Measurements from ENCODE around the gene ALKBH4.

DNA sequence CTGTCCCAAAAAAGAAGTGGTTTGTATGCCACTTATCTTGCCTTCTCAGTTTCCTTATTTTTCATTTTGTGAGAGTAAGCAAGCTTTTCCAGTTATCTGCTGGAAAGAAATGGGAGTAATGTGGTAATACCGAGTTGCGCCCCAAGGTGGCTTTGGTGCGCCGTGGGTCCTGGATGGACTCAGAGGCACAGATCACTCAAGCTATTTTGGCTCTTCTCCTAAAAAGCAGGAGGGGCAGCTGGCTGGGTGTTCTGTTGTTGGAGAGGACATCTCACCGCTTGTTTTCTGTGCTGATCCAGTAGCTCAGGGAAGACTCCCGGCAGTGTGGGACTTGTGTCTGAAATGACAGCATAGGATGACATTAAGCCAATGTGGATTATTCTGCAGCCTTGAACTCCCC lies 52.1 kb downstream of the ALKBH4 start:
- TF ChIP-seq, protein P1, sequence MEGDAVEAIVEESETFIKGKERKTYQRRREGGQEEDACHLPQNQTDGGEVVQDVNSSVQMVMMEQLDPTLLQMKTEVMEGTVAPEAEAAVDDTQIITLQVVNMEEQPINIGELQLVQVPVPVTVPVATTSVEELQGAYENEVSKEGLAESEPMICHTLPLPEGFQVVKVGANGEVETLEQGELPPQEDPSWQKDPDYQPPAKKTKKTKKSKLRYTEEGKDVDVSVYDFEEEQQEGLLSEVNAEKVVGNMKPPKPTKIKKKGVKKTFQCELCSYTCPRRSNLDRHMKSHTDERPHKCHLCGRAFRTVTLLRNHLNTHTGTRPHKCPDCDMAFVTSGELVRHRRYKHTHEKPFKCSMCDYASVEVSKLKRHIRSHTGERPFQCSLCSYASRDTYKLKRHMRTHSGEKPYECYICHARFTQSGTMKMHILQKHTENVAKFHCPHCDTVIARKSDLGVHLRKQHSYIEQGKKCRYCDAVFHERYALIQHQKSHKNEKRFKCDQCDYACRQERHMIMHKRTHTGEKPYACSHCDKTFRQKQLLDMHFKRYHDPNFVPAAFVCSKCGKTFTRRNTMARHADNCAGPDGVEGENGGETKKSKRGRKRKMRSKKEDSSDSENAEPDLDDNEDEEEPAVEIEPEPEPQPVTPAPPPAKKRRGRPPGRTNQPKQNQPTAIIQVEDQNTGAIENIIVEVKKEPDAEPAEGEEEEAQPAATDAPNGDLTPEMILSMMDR (IDR thresholded peaks at IDR 0.05) = peak; percentile 30 to 43 (median 34)
- TF ChIP-seq POLR2A (IDR thresholded peaks at IDR 0.05) = no peak

Data from right lobe of liver (tissue), 4 donors.